Stomach smooth muscle (tissue), 2 donors: ENCODE measurements around the gene SLC30A1.

Experiments used
- H3K27ac ChIP-seq: one replicate; pipeline ENCODE4 v1.7.0; 2013; ENCODE audit warnings: mild to moderate bottlenecking, low read length, inconsistent platforms
- H3K27me3 ChIP-seq, 2 donors: one replicate each; pipeline ENCODE4 v1.7.0; 2013; ENCODE audit warnings: low read length in 2 of 2; ENCODE audit not compliant: insufficient read depth in 2 of 2, control insufficient read depth in 1 of 2
- H3K36me3 ChIP-seq, 2 donors: one replicate each; pipeline ENCODE4 v1.7.0; 2013; ENCODE audit warnings: low read length in 2 of 2; ENCODE audit not compliant: control insufficient read depth in 2 of 2, insufficient read depth in 2 of 2
- H3K4me1 ChIP-seq: one replicate; pipeline ENCODE4 v1.7.0; 2013; ENCODE audit warnings: low read length; ENCODE audit not compliant: control insufficient read depth, insufficient read depth
- H3K4me3 ChIP-seq, 2 donors: one replicate each; pipeline ENCODE4 v1.7.0; 2013; ENCODE audit warnings: low read length in 2 of 2
- H3K9ac ChIP-seq, 2 donors: one replicate each; pipeline ENCODE4 v1.7.0; 2013; ENCODE audit warnings: low read length in 2 of 2, mild to moderate bottlenecking in 1 of 2
- H3K9me3 ChIP-seq, 2 donors: one replicate each; pipeline ENCODE4 v1.7.0; 2013; ENCODE audit warnings: low read length in 2 of 2; ENCODE audit not compliant: control insufficient read depth in 2 of 2
- donor health status: healthy.
- donor health status: Pancreatic carcinoma.

SLC30A1 gene

DNA sequence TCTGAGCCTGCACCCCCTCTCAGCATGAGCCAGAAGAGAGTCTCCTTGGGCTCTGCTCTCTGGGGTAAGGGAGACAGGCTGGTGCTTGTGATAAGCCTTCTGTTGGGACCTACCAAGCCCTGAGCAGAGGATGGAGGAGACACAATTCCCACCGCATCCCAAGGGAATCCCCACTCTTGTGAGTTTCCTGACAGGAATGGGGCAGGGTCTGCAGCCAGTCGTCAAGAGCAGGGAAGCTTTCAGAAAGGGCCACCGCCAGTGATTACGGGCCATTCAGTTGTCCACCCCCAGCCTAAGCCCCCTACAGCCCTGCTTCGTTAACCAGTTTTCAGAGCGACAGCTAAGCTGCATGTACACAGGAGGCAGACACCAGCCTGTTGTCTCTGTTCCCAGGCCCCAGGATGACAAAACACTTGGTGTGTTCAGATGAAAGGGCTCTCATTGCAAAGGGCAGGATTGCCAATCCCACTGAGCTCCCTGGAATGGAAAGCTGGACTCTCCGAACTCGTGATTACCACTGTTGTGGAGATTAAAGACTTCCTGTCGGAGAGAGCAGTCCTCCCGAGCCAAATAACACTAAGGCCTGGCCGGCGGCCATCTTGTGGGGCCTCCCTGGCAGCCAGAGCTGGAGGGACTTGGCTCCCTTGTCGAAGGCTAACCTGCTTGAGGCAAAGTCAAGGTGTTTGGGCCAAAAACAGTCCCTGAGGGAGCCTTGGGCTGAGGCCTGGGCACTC is 37.4 kb upstream of the SLC30A1 start:
- H3K36me3 ChIP-seq = no peaks in the 10 kb centered on the region
- no peaks in the 10 kb centered on the region for H3K9me3 ChIP-seq
- H3K27me3 ChIP-seq = no peaks in the 10 kb centered on the region
- H3K4me3 ChIP-seq = no peak overlapping the region
- no peak overlapping the region for H3K27ac ChIP-seq
- H3K4me1 ChIP-seq = peaks cover 9% of the 10 kb centered on the region
- H3K9ac ChIP-seq = no peak overlapping the region

DNA sequence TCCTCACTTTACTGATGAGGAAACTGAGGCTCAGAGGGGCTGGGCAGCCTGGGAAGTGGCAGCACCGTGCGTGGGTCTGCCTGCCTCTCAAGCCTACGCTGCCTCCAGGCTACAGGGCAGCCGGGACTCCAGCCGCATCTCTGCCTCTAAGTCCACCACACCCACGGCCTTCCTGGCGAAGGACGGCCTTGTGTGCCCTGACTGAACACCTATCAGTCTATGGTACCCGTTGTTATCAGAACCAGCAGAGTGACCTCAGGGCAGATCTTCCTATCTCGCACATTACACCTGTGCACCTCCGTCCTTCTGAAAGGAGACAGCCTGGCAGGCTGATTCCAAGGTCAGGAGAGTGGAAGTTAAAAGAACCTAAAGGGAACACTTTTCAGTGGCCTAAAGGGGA is 35.7 kb upstream of the SLC30A1 start:
- Histone ChIP-seq H3K27me3 (no peaks in the 10 kb centered on the region), H3K27ac (no peak overlapping the region), H3K4me1 (peaks cover 13% of the 10 kb centered on the region), H3K9me3 (no peaks in the 10 kb centered on the region), H3K36me3 (no peaks in the 10 kb centered on the region), H3K4me3 (no peak overlapping the region), H3K9ac (no peak overlapping the region)

GRCh38 chr1:211613951-211614350 is 35.0 kb upstream of the SLC30A1 start:
- no peak overlapping the region for H3K27ac ChIP-seq
- H3K4me1 ChIP-seq = peaks cover 13% of the 10 kb centered on the region

DNA sequence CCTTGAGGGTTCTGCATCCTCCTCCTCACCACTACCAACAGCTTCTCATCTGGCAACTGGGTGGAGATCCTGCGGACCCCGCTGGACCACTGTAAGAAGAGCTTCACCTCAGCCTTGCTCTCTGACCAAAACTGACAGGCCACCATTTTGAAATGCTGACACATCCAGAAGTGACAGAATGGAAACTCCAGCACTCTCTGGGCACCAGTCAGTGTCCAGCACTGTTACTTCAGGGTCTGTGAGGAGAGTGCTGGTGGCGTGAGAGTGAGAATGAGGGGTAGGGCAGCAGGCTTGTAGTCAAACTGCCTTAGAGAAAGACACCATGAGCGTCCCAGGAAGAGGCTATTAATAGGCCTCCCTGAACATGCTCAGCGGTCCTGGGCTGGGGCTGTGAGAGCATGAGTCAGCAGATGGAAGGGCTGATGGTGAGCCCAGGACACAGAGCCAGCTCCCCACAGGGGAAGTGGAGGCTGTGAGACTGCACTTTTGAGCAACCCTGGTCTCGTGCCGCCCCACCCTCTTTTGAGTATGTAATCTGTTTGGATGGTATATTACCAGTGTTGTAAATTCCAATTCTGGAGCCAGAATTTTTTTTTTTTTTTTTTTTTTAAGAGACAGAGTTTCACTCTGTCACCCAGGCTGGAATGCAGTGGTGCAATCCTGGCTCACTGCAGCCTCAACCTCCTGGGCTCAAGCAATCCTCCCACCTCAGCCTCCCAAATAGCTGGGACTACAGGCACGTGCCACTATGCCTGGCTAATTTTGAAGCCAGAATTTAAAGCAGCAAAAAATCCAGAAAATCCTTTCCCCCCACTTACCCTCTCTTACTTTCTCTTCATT is 34.4 kb upstream of the SLC30A1 start:
- no peaks in the 10 kb centered on the region for H3K36me3 ChIP-seq
- peaks cover 13% of the 10 kb centered on the region for H3K4me1 ChIP-seq
- no peak overlapping the region for H3K9ac ChIP-seq
- no peaks in the 10 kb centered on the region for H3K27me3 ChIP-seq
- no peak overlapping the region for H3K27ac ChIP-seq
- no peak overlapping the region for H3K4me3 ChIP-seq
- no peaks in the 10 kb centered on the region for H3K9me3 ChIP-seq

More at GRCh38 chr1:211613951-211614350, 35.0 kb upstream of the SLC30A1 start:
- Histone ChIP-seq H3K36me3 (no peaks in the 10 kb centered on the region), H3K4me3 (no peak overlapping the region), H3K27me3 (no peaks in the 10 kb centered on the region), H3K9me3 (no peaks in the 10 kb centered on the region), H3K9ac (no peak overlapping the region)

DNA sequence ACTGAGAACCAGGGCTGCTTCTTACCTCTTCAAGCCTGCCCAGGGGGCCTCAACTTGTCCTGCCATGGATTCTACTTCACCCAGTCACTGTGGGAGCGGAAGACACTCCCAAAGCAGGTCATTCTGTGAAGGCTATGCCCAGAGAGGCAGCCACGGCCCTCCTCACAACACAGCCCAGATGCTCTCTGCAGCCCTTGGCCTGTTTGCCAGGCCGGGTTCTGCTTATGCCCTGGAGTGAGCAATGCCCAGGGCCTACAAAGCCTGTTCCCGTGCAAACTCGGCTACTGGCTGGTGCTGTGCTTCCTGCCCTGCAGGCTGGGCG is 33.8 kb upstream of the SLC30A1 start:
- H3K27ac ChIP-seq = no peak overlapping the region
- H3K9ac ChIP-seq = no peak overlapping the region
- H3K36me3 ChIP-seq = no peaks in the 10 kb centered on the region
- no peak overlapping the region for H3K4me3 ChIP-seq
- H3K4me1 ChIP-seq = peaks cover 13% of the 10 kb centered on the region
- H3K27me3 ChIP-seq = no peaks in the 10 kb centered on the region
- no peaks in the 10 kb centered on the region for H3K9me3 ChIP-seq

DNA sequence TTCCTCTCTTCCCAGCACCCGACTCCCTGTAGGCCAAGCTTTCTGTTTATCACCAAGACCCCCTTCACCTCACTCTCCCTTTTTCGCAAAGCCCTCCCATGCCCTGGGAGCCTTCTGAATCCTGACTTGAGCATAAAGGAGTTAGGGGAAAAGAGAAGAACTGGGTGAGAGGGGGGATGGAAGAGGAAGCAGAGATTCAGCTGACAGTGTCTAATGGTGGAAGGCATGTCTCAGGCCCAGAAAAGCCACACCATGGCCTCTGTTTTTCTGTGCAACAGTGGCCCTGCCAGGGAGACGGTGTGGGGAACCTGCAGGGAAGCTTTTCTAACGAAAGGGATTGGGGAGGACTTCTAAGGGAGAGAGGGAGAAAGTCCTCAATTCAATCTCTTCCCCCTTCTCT is 32.9 kb upstream of the SLC30A1 start:
- no peaks in the 10 kb centered on the region for H3K9me3 ChIP-seq
- H3K27ac ChIP-seq = no peak overlapping the region
- H3K27me3 ChIP-seq = no peaks in the 10 kb centered on the region
- no peak overlapping the region for H3K9ac ChIP-seq
- peaks cover 13% of the 10 kb centered on the region for H3K4me1 ChIP-seq
- no peaks in the 10 kb centered on the region for H3K36me3 ChIP-seq
- no peak overlapping the region for H3K4me3 ChIP-seq

DNA sequence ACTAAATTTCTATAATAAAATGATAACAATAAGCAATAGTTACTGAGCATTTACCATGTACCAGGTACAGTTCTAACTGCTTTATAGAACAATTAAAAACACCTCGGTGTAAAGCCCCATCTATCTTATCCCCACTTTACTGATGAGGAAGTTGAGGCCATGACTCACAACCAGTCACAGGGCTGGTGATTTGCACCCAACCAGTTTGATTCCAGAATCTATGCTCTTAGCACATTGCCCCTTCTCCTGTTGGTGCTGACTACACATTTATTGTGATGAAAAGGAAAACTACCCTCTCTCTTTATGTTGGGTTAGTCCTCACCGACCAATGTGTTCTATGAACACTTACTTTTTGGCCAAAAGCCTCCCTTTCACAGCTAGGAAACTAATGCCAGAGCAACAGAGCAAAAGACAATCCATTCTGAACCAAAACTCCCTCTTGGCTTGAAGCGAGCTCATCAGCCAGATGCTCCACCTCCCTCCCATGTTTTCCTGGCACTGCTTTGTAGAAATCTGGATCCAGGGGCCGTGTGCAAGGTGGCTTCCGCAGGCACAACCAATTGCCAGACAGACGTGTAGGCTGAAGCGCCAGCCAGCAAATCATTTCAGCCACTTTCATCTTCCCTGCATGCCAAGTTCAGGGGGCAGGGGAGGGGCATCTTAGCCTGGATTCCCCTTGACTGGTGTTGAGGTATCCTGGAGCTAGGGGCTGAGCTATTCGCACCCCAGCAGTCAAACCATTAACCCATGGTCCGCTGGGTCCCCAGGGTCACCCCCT is 32.0 kb upstream of the SLC30A1 start:
- Histone ChIP-seq H3K4me3 (no peak overlapping the region), H3K9ac (no peak overlapping the region), H3K27ac (no peak overlapping the region), H3K4me1 (peaks cover 11% of the 10 kb centered on the region), H3K36me3 (no peaks in the 10 kb centered on the region), H3K27me3 (no peaks in the 10 kb centered on the region), H3K9me3 (no peaks in the 10 kb centered on the region)

- H3K36me3 ChIP-seq = no peaks in the 10 kb centered on the region
- no peaks in the 10 kb centered on the region for H3K9me3 ChIP-seq
- H3K4me1 ChIP-seq = peaks cover 11% of the 10 kb centered on the region
- H3K27ac ChIP-seq = no peak overlapping the region
- no peak overlapping the region for H3K4me3 ChIP-seq
- H3K9ac ChIP-seq = no peak overlapping the region
- no peaks in the 10 kb centered on the region for H3K27me3 ChIP-seq
Measured at GRCh38 chr1:211609120-211610024, 30.4 kb upstream of the SLC30A1 start.

- H3K4me3 ChIP-seq = no peak overlapping the region
- H3K9me3 ChIP-seq = no peaks in the 10 kb centered on the region
- peaks cover 6% of the 10 kb centered on the region for H3K4me1 ChIP-seq
- no peak overlapping the region for H3K27ac ChIP-seq
- H3K27me3 ChIP-seq = no peaks in the 10 kb centered on the region
- H3K36me3 ChIP-seq = no peaks in the 10 kb centered on the region
- H3K9ac ChIP-seq = no peak overlapping the region
Measured at GRCh38 chr1:211607754-211608473, 29.0 kb upstream of the SLC30A1 start.
